ENCODE measurements around the gene LNX1.

Gene LNX1

GRCh38 chr4:53591372-53591892 lies at the start of gene LNX1:
Gene LNX1, minus strand, starts transcription at chr4:53591486. Its CDS starts 17,484 bp downstream, at chr4:53574002.
- peak; percentile 94 for DNase-seq

GRCh38 chr4:53640576-53641453 lies 49.5 kb upstream of the LNX1 start:
- no peak for DNase-seq

GRCh38 chr4:53638919-53639318 lies 47.6 kb upstream of the LNX1 start:
- no peak for DNase-seq

- no peak for DNase-seq
Observed at GRCh38 chr4:53637348-53637747, 46.1 kb upstream of the LNX1 start.

GRCh38 chr4:53635697-53636483 lies 44.6 kb upstream of the LNX1 start:
- no peak for DNase-seq

GRCh38 chr4:53633608-53634007 lies 42.3 kb upstream of the LNX1 start:
- no peak for DNase-seq

- DNase-seq: no peak
Observed at GRCh38 chr4:53629296-53629695, 38.0 kb upstream of the LNX1 start.

- no peak for DNase-seq
Observed at GRCh38 chr4:53626491-53626890, 35.2 kb upstream of the LNX1 start.

- DNase-seq: no peak
Observed at GRCh38 chr4:53625888-53626287, 34.6 kb upstream of the LNX1 start.

GRCh38 chr4:53622739-53623151 lies 31.5 kb upstream of the LNX1 start:
- DNase-seq: no peak

- DNase-seq: no peak
Observed at GRCh38 chr4:53620956-53621355, 29.7 kb upstream of the LNX1 start.

- DNase-seq: no peak
Observed at GRCh38 chr4:53619431-53619830, 28.1 kb upstream of the LNX1 start.

GRCh38 chr4:53618321-53618720 lies 27.0 kb upstream of the LNX1 start:
- DNase-seq: no peak

GRCh38 chr4:53617101-53617680 lies 25.9 kb upstream of the LNX1 start:
- peak; percentile 33 for DNase-seq

GRCh38 chr4:53616219-53616618 lies 24.9 kb upstream of the LNX1 start:
- DNase-seq: no peak

GRCh38 chr4:53614591-53614990 lies 23.3 kb upstream of the LNX1 start:
- DNase-seq: no peak

GRCh38 chr4:53613428-53613827 lies 22.1 kb upstream of the LNX1 start:
- no peak for DNase-seq

GRCh38 chr4:53608649-53609048 lies 17.4 kb upstream of the LNX1 start:
- DNase-seq: no peak

- no peak for DNase-seq
Observed at GRCh38 chr4:53608242-53608641, 17.0 kb upstream of the LNX1 start.

- no peak for DNase-seq
Observed at GRCh38 chr4:53605783-53606182, 14.5 kb upstream of the LNX1 start.

- no peak for DNase-seq
Observed at GRCh38 chr4:53602390-53602789, 11.1 kb upstream of the LNX1 start.

- peak; percentile 83 for DNase-seq
Observed at GRCh38 chr4:53601251-53601764, 10.0 kb upstream of the LNX1 start.

- DNase-seq: no peak
Observed at GRCh38 chr4:53599632-53600031, 8.3 kb upstream of the LNX1 start.
